GM23338 (cell line): ENCODE results near the gene RFX2.

Source experiments
- TF ChIP-seq, protein P1 (sequence below): IDR thresholded peaks from one replicate; pipeline ENCODE4 v1.6.1; 2018; ENCODE audit warnings: antibody characterized with exemption; ENCODE audit not compliant: unreplicated experiment
- TF ChIP-seq, protein P2 (sequence below), 2 experiments: fragments of 200-600 bp in 1 of 2; sonication (generic) in 1 of 2; conservative IDR thresholded peaks; 2 replicates each; pipeline versions ENCODE4 v1.5.1 to v1.6.1; 2016 to 2017; ENCODE audit warnings: antibody characterized with exemption in 2 of 2, low read depth in 2 of 2, mild to moderate bottlenecking in 2 of 2, moderate library complexity in 1 of 2

DNA sequence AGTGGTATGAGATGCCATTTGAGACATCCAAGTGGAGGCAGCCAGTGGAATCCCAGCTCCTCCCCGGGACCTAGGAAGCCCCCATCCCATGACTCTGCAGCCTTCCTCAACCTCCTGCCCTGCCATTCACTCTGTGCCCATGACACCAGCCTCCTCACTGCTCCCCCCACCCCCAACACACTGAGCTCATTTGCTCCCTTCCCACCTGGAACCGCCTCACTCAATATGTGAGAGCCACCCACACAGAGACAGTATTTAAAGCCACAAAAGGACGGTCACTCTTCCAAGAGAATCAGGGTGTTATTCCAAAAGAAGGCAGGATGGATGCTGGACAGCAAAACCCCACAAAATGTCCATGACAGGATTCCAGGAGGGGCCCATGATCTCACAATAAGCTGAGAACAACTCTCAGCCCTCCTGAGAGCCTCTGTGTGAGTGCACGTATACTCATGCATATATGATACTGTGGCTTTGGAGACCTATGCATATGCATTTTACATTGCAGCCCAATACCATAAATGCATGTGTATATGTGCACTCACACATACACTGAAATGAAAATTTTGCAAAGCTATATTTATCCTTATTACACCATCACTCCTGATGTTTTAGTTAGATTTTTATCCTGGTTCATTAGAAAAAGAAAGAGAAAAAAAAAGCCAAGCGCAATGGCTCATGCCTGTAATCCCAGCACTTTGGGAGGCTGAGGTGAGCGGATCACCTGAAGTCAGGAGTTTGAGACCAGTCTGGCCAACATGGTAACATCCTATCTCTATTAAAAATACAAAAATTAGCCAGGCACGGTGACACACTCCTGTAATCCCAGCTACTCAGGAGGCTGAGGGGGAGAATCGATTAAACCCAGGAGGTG is 121.5 kb downstream of the RFX2 start:
- TF ChIP-seq, protein P1, sequence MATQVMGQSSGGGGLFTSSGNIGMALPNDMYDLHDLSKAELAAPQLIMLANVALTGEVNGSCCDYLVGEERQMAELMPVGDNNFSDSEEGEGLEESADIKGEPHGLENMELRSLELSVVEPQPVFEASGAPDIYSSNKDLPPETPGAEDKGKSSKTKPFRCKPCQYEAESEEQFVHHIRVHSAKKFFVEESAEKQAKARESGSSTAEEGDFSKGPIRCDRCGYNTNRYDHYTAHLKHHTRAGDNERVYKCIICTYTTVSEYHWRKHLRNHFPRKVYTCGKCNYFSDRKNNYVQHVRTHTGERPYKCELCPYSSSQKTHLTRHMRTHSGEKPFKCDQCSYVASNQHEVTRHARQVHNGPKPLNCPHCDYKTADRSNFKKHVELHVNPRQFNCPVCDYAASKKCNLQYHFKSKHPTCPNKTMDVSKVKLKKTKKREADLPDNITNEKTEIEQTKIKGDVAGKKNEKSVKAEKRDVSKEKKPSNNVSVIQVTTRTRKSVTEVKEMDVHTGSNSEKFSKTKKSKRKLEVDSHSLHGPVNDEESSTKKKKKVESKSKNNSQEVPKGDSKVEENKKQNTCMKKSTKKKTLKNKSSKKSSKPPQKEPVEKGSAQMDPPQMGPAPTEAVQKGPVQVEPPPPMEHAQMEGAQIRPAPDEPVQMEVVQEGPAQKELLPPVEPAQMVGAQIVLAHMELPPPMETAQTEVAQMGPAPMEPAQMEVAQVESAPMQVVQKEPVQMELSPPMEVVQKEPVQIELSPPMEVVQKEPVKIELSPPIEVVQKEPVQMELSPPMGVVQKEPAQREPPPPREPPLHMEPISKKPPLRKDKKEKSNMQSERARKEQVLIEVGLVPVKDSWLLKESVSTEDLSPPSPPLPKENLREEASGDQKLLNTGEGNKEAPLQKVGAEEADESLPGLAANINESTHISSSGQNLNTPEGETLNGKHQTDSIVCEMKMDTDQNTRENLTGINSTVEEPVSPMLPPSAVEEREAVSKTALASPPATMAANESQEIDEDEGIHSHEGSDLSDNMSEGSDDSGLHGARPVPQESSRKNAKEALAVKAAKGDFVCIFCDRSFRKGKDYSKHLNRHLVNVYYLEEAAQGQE, result no peak
- TF ChIP-seq, protein P2, sequence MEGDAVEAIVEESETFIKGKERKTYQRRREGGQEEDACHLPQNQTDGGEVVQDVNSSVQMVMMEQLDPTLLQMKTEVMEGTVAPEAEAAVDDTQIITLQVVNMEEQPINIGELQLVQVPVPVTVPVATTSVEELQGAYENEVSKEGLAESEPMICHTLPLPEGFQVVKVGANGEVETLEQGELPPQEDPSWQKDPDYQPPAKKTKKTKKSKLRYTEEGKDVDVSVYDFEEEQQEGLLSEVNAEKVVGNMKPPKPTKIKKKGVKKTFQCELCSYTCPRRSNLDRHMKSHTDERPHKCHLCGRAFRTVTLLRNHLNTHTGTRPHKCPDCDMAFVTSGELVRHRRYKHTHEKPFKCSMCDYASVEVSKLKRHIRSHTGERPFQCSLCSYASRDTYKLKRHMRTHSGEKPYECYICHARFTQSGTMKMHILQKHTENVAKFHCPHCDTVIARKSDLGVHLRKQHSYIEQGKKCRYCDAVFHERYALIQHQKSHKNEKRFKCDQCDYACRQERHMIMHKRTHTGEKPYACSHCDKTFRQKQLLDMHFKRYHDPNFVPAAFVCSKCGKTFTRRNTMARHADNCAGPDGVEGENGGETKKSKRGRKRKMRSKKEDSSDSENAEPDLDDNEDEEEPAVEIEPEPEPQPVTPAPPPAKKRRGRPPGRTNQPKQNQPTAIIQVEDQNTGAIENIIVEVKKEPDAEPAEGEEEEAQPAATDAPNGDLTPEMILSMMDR (conservative IDR thresholded peaks at IDR 0.05; ENCODE audit: low read depth in 2 of 2), result no peak
